ENCODE measurements around the gene ARMCX6. TPM values are rescaled to one million over a fixed set of nuclear protein-coding genes. Genes with fewer than 3 reads are reported as not detected.

The ARMCX6 gene
- total RNA-seq, 1 donor: 45.6 TPM

- H3K4me3 ChIP-seq (ENCODE audit: low read depth, low read length): no peak overlapping the region
- DNase-seq (ENCODE audit: low read depth): peak; percentile 82
- peak; percentile 54 for TF ChIP-seq CTCF (IDR thresholded peaks at IDR 0.05; ENCODE audit: insufficient read depth, low read length)
Observed at GRCh38 chrX:101595739-101596419, 21.9 kb downstream of the ARMCX6 start.

Small RNAs within 50 kb of the gene (small RNA-seq; reads per million reads assigned to genes)
- 0.64 reads per million, percentile 6 among the genes with 10 or more reads in this experiment for gene RNU6-30P

Other genes with a start within 250 kb of the ARMCX6 start
- gene BTK, start 231.8 kb downstream of the ARMCX6 start, total RNA-seq (ENCODE audit: low replicate concordance): not detected in 2 replicates
- 1,088 and 1,131 TPM in 2 replicates for gene RPL36A, start 227.0 kb downstream of the ARMCX6 start, total RNA-seq (ENCODE audit: low replicate concordance)
- gene GLA, start 210.1 kb downstream of the ARMCX6 start, total RNA-seq (ENCODE audit: low replicate concordance): 18.8 and 19.6 TPM in 2 replicates
- 66.2 and 161 TPM in 2 replicates for gene HNRNPH2, start 209.8 kb downstream of the ARMCX6 start, total RNA-seq (ENCODE audit: low replicate concordance)
- gene ARMCX4, start 132.5 kb downstream of the ARMCX6 start, total RNA-seq (ENCODE audit: low replicate concordance): 4.0 and 25.4 TPM in 2 replicates
- gene ARMCX1, start 67.5 kb downstream of the ARMCX6 start, total RNA-seq (ENCODE audit: low replicate concordance): 52.0 and 104 TPM in 2 replicates
- 69.4 and 146 TPM in 2 replicates for gene ARMCX3, start 5.2 kb upstream of the ARMCX6 start, total RNA-seq (ENCODE audit: low replicate concordance)
- 45.3 and 68.5 TPM in 2 replicates for gene ARMCX2, start 41.9 kb upstream of the ARMCX6 start, total RNA-seq (ENCODE audit: low replicate concordance)